ENCODE data around the gene HCFC1R1. TPM values are rescaled to one million over a fixed set of nuclear protein-coding genes. Genes with fewer than 3 reads are reported as not detected.

Gene HCFC1R1
- total and polyA plus RNA-seq, 2 of the 8 experiments (the other 6 are each of a cell fraction or from before 2014, with no cell fraction given), result 72.7 to 138 TPM

GRCh38 chr16:3045758-3046640 is 22.3 kb upstream of the HCFC1R1 start, which contains the start of gene MMP25 (continued):
- TF ChIP-seq CHD7 (IDR thresholded peaks at IDR 0.05; ENCODE audit: insufficient replicate concordance, low read length) (no peak), TAF7 (optimal IDR thresholded peaks at IDR 0.05; ENCODE audit: borderline replicate concordance, low read depth, low read length) (no peak), SRF (IDR thresholded peaks at IDR 0.05; ENCODE audit: low read depth, low read length) (no peak), BRCA1 (IDR thresholded peaks at IDR 0.05; ENCODE audit: low read depth, low read length) (no peak), MAX (IDR thresholded peaks at IDR 0.05) (peak; percentile 60; the same call in 1 of the 2 replicates), TBP (IDR thresholded peaks at IDR 0.05; ENCODE audit: low read depth, low read length) (peak; percentile 18; the same call in 1 of the 2 replicates), SUZ12 (IDR thresholded peaks at IDR 0.05; ENCODE audit: low read length) (no peak), SIN3A (conservative IDR thresholded peaks at IDR 0.05 in 1 of 2, IDR thresholded peaks at IDR 0.05 in 1 of 2; ENCODE audit: low read depth in 1 of 2, low read length in 2 of 2) (peak in 1 of 2 experiments; percentile 38; a peak in 1 of 4 replicates), PHF8 (conservative IDR thresholded peaks at IDR 0.05; ENCODE audit: low read depth, low read length) (peak; percentile 37; the same call in 1 of the 2 replicates)

Measured in H1 (cell line).